ENCODE measurements around the gene SIRPG.

- TF ChIP-seq CTCF (IDR thresholded peaks at IDR 0.05), result no peak
- no peak for TF ChIP-seq EZH2 (IDR thresholded peaks at IDR 0.05)
Observed at GRCh38 chr20:1684872-1685271, 27.3 kb upstream of the SIRPG start.
